HG02588 (cell line): ENCODE data around the gene OGDH.
A peak's percentile ranks its signal among the peaks of the same experiment; 100 is the strongest.

Experiments
- ATAC-seq: cut with Tn5 transposase; IDR thresholded peaks from one replicate; pipeline ENCODE4 v1.9.1; 2021; ENCODE audit warnings: mild to moderate bottlenecking, moderate library complexity; ENCODE audit not compliant: unreplicated experiment

Gene OGDH

DNA sequence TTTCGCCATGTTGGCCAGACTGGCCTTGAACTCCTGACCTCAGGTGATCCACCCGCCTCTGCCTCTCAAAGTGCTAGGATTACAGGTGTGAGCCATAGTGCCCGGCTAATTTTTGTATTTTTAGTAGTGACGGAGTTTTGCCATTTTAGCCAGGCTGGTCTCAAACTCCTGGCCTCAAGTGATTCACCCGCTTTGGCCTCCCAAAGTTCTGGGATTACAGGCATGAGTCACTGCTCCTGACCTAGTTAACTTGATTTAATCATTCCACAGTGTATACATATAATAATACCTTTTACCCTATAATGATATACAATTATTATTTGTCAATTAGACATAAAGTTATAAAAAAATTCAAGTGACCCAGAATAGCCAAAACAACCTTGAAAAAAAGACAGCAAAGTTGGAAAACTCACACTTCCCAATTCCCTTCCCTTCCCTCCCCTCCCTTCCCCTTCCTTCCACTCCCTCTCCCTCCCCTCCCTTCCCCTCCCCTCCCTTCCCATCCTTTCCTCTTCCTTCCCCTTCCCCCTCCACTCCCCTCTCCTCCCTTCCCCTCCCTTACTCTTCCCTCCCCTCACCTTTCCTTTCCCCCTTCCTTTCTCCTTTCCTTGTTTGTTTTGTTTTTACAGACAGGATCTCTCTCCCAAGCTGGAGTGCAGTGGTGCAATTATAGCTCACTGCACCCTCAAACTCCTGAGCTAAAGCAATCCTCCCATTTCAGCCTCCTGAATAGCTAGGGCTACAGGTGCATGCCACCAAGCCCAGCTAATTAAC is 127.5 kb downstream of the OGDH start:
- no peak for ATAC-seq

DNA sequence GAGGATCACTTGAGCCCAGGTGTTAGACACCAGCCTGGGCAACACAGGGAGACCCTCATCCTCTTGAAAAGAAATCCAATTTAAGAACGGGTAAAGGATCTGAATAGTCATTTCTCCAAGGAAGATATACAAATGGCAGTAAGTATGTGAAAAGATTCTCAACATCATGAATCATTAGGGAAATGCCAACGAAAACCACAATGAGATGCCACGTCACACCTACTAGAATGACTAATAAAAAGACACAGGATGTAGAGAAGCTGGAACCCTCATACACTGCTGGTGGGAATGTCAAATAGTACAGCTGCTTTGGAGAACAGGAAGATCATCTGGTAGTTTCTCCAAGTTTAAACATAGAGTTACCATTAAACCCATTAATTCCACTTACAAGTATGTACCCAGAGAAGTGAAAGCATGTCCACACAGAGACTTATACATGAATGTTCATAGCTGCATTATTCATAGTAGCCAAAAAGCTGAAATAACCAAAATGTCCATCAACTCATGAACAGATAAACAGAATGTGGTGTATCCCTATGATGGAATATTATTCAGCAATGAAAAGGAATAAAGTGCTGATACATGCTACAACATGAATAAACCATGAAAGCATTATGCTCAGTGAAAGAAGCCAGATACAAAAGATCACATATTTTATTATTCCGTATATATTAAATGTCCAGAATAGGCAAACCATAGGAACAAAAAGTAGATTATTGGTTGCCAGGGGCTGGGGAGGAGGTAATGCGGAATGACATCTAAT is 129.2 kb downstream of the OGDH start:
- ATAC-seq: peak; percentile 75

DNA sequence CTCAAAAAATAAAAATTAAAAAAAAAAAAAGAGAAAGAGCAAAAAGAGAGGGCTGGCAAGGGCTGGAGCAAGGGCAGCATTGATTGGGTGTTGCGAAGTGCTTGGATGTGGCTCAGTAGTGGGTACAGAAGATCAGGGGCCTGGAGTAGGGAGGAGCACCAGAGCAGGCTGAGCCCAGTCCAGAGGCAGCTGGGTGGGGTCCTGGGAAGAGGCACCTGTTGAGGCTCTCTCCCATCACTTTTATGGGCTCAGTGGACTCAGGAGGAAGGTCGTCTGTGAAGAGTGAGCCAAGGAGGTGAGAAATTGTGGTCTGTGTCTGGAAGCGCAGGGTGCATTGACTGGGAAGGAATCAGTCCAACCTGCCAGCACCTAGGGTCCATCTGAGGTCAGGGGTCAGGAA is 130.5 kb downstream of the OGDH start:
- no peak for ATAC-seq

DNA sequence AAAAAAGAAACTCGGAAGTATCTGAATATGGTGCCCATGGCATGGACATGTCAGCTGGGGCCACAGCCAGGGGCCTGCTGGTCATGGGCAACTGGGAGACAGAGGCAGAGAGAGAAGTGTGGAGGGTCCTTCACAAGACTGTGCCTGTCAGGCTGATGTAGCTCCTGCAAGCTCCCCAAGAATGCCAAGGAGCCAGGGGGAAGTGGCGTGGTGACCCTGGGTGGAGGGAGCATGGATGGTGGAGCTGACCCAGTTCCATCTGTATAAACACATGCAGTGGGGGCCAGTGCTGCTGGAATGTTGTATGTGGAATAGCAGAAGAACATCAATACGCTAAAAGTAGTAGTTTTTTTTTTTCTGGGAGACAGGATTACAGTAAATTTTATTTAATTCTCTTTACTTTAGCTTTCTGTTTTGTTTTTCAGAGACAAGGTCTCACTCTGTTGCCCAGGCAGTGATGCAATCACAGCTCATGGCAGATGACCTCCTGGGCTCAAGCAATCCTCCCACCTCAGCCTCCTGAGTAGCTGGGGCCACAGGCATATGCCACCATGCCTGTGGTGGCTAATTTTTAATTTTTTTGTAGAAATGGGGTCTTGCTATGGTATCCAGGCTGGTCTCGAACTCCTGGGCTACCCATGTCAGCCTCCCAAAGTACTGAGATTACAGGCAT is 131.8 kb downstream of the OGDH start:
- no peak for ATAC-seq

DNA sequence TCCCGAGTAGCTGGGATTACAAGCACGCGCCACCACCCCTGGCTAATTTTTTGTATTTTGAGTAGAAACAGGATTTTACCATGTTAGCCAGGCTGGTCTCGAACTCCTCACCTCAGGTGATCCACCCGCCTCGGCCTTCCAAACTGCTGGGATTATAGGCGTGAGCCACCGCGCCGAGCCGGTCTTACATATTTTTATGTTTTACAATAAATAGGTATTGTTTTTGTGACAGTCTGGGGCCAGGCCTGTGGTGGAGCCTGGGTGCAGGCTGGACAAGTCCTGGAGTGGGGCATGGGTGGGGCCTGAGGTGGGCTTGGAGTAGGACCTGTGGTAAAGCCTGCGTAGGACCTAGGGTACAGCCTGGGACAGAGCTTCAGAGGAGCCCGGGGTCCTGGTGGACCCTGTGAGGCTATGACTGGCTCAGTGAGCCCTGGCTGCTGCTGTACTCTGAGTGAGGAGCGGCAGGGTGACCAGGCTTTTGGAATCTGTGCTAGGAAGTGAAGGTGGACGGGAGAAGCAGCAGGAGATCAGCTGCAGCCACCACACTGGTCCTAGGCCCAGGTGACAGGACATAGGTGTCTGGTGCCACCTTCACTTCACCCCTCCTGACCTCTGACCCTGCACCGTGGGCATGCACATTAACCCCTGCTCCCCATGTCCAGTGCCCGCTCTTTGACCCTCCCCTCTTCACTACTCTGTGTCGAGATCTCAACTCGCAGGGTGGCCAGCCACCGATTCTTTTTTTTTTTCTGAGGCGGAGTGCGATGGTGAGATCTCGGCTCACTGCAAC is 132.6 kb downstream of the OGDH start:
- no peak for ATAC-seq

DNA sequence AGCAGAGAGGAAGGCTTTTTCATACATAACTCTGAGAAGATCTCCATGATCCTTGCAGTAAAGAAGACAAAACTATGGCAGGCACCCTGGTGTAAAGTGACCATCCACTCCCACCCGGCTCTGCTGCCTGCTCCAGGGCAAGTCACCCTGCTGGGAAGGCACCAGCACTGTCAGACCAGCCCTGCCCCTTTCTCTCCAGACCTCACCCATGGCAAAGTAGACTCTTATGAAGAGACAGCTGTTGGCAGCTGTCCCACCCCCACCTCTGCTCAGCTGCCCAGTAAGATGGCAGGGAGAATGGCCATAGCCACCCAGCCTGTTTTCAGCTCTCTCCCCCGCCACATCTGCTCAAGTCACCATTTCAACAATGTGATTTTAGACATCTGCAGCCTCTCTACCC is 133.6 kb downstream of the OGDH start:
- ATAC-seq: no peak

DNA sequence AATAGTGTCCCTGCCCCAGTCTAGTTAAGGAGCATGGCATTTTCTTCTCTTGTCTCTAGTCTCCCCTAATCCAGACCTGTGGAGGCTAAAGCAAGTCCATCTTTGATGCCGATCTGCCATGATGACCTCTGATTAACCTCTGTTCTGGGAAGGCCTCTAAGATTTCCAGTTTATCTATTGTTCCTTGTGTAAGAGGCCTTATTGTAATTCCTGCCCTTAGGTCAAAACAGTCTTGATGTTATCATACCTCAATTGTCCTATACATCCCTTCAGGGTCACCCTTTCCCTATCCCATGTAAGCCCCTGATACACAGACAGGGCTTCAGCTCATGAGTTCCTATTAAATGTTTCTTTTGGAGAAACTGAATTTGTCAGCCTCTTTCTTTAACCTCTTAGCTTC is 137.3 kb downstream of the OGDH start:
- no peak for ATAC-seq

DNA sequence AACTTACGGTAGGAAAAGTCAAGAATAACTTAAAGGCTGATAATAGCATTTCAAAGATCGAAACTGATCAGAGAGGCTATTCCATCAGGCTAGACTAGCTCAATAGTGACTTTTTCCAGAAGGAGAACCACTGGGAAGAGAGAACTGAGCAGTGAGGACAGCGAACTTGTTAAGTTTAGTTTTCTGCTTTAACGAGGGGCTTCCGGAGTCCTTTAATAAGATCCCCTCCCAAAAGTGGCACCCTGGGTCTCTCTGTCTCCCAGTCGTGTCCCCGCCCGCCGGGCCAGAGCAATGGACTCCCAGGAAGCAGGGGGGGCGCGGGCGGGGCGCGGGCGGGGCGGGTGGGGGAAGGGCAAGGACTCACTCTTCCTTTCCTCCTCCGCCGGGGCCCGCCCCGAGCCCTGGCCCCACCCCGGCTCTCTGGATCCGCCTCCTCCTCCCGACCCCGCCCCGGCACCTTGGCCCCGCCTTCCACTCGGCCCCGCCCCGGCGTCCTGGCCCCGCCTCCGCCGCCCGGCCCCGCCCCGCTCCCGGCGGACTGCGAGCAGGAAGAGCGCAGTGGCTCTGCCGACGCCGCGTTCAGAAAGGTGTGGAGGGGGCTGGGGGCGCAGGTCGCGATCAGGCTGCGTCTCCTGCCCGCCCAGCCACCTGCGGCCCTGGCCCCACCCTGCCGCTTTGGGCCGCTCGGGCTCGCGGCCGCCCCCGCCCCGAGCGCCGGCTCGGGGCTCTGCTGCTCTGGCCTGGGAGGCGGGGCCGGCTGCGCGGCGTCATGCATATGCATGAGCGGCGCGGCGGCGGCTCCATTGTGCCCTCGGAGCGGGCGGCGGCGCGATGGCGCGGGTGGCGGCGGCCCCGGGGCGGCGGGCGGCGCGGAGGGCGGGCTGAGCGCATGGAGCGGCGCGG is 141.9 kb downstream of the OGDH start, which contains the start of gene ZMIZ2:
Gene ZMIZ2 (plus strand): TSS at position 803 of the 903 bp plus-strand sequence. CDS start 7,403 bp downstream, outside the sequence.
- peak; percentile 63 for ATAC-seq

- peak; percentile 7 for ATAC-seq
Observed at GRCh38 chr7:44748948-44749731, 142.7 kb downstream of the OGDH start.

GRCh38 chr7:44749992-44750391 is 143.6 kb downstream of the OGDH start:
- ATAC-seq: no peak

- no peak for ATAC-seq
Observed at GRCh38 chr7:44750424-44750823, 144.0 kb downstream of the OGDH start.

GRCh38 chr7:44750921-44751571 is 144.6 kb downstream of the OGDH start:
- peak; percentile 62 for ATAC-seq

DNA sequence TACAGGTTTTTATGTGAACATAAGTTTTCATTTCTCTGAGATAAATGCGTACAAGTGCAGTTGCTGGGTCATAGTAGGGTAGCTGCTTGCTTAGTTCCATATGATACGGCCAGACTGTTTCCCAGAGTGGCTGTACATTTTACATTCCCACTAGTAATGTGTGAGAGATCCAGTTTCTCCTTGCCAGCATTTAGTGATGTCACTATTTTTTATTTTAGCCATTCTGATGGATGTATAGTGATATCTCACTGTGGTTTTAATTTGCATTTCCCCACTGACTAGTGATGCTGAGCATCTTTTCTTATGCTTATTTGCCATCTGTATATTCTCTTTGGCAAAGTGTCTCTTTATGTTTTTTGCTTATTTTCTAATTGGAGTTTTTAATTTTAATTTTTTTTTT is 146.4 kb downstream of the OGDH start:
- ATAC-seq: no peak

GRCh38 chr7:44754802-44755697 is 148.6 kb downstream of the OGDH start:
- no peak for ATAC-seq

DNA sequence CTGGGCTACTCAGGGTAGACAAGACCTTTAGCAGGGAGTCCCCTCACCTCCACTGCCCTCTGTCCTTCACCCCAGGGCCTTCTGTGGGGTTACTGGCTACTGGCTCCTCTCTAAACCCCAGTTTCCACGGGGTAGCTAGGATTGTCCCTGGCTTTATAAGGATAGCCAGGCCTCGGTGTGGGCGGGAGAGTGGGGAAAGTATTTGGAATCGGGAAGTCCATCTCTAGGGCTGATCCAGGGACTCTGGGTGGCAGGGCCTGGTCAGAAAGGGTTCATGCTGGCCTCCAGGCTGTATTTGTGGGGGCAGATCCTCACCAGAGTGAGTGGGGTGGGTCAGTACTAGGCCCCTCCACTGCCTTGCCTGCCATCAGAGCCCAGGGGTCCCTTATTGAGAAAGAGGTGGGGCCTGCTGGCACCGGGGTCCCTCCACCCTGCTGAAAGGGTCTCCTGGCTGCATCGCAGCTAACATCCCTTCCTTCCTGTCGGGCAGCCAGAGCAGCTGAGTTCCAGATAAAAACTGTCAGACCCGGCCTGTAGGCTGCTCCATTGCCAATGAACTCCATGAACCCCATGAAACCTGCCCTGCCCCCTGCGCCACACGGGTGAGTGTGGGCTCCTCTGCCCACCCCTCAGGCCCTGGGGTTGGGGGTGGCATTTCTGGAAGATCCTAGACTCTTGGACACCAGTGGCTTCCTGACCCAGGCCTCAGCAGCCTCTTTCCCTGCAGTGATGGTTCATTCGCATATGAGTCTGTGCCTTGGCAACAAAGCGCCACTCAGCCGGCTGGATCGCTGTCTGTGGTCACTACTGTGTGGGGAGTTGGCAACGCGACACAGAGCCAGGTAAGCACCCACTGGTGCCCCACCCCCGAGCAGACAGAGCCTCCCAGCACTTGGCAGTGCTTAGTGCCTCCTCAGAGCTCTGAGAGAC is 149.5 kb downstream of the OGDH start:
- ATAC-seq: no peak

- no peak for ATAC-seq
Observed at GRCh38 chr7:44756904-44757303, 150.5 kb downstream of the OGDH start.
